GM19025 (cell line): ENCODE data around the gene BIRC7.

Experiments
- ATAC-seq: cut with Tn5 transposase; IDR thresholded peaks from one replicate; pipeline ENCODE4 v1.9.1; 2021; ENCODE audit warnings: mild to moderate bottlenecking, low read depth, moderate library complexity; ENCODE audit not compliant: unreplicated experiment

BIRC7 gene

DNA sequence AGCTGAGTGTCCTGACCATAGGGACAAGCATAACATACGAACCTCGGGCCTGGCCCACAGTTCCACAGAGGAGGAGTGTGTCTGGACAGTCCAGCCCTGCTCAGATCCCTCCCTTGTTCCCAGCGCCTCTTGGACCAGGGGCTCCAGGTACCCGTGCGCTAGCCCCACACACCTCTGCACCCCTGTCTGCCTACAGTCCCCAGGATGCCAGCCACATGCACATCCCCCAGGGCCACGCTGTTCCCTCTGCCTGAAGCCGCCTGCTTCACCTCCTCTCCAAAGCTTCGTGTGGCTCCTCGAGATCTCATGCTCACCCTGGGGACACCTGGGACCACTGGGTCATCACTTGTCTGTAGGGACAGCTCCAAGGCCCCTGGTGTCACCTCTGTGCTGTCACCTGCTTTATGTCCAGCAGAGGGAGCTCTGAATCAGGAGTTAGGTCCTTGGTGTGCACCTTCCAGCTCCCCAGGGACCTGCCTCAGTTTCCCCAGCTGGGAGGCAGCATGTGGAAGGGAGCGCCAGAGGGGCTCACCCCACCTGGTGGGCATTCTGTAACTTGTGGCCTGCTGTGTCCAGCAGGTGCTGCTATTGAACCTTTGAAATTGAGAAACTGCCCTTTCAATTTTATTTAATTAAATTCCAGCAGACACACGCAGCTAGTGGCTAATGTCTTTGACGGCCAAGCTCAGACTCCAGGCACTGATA is 12.4 kb upstream of the BIRC7 start:
- ATAC-seq, result no peak

DNA sequence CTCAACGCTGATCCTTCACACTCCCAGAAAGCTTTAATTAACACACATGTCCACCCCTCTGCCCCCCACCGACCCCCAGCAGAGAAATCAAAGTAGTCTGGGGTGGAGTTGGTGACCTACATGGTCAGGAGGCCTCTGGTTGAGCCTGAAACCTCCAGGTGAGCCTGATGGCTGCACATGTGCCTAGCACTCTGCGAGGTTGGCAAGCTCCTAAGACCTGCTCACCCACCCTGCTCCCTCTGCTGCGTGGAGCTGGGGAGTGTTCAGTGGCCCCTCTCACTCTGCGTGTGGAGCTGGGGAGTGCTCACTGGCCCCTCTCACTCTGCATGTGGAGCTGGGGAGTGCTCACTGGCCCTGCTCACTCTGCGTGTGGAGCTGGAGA is 11.9 kb upstream of the BIRC7 start:
- no peak for ATAC-seq

- ATAC-seq, result no peak
These were observed 11.2 kb upstream of the BIRC7 start for GRCh38 chr20:63224412-63225081.

- no peak for ATAC-seq
These were observed 10.6 kb upstream of the BIRC7 start for GRCh38 chr20:63225082-63225454.

GRCh38 chr20:63226042-63226943 is 9.4 kb upstream of the BIRC7 start:
- ATAC-seq, result no peak

DNA sequence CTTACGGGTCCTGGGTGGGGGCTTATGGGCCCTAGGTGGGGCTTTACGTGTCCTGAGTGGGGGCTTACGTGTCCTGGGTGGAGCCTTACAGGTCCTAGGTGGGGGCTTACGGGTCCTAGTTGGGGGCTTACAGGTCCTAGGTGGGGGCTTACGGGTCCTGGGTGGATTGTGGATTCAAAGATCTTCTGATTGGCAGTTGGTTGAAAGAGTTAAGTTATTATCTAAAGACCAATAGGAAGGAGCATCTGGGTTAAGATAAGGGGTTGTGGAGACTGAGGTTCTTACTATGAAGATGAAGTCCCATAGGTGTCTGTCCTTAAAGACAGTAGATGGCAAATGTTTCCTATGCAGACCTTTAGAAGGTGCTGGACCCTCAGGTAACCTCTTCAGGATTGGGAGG is 8.4 kb upstream of the BIRC7 start:
- ATAC-seq, result no peak

DNA sequence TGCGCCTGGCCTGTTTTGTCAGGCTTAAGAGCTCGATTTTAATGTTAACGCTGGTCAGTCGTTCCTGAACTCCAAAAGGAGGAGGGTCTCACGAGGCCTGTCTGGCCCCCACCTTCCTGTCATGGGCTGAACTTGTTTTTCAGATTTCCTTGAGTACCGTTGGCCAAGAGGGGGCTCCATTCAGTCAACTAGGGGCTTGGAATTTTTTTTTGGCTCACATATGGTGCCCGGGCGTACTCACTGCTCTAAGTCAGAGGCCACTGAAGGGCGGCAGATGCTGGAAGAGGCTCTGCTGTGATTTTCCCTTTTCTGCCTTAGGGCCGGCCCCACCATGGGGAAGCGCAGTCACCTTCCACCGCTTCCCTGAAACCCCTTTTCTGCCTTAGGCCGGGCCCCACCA is 6.9 kb upstream of the BIRC7 start:
- ATAC-seq, result no peak

GRCh38 chr20:63230800-63231268 is 4.9 kb upstream of the BIRC7 start:
- no peak for ATAC-seq

DNA sequence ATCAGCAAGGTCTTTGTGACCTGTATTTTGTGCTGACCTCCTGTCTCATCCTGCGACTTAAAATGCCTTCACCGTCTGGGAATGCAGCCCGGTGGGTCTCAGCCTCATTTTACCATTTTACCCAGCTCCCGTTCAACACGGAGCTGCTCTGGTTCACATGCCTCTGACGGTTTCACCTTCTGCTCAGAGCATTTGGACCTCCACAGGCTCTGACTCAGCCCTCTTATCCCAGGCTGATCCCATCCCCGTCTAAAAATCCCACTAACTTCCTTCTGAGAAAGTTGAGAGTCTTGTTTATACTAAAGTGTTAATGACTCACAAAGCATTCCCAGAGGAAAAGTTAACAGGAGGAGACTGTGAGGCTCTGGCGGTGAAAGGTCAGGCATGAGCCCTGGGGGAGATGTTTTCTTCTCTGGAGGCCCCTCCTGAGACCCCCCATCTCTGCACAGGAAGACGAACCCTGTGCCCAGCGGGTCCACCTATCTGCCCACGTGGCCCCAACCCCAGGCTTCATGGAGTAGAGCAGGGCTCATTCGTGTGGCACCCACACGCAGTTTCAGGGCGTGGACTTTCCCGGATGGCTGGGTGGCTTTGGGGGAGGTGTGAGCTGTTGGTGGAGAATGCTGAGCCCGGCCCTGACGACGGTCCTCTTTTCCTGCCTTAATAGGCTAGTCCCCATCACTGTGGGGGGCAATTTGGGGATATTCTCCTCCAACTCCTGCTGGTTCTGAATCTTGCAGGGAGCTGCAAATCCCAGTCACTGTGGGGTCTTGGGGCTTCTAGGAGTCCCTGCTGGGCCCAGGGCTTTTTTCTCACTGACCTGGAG is 3.3 kb upstream of the BIRC7 start:
- no peak for ATAC-seq

DNA sequence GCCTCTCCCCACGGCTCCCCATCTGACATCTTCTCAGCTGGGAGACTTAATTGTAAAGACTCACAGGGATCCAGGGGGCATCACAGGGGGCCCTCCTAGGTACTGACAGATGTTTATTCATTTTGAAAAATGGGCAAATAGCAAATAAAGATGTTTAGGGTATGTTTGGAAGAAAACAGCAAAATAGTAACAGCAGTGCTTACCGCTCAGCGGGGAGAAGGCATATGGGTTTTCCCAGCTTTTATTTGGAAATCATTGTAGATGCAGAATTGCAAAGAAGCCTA is 2.7 kb upstream of the BIRC7 start:
- no peak for ATAC-seq

- ATAC-seq, result no peak
These were observed 1.8 kb upstream of the BIRC7 start for GRCh38 chr20:63233924-63234323.

GRCh38 chr20:63234693-63235398 is 859 bp upstream of the BIRC7 start:
- ATAC-seq, result no peak

DNA sequence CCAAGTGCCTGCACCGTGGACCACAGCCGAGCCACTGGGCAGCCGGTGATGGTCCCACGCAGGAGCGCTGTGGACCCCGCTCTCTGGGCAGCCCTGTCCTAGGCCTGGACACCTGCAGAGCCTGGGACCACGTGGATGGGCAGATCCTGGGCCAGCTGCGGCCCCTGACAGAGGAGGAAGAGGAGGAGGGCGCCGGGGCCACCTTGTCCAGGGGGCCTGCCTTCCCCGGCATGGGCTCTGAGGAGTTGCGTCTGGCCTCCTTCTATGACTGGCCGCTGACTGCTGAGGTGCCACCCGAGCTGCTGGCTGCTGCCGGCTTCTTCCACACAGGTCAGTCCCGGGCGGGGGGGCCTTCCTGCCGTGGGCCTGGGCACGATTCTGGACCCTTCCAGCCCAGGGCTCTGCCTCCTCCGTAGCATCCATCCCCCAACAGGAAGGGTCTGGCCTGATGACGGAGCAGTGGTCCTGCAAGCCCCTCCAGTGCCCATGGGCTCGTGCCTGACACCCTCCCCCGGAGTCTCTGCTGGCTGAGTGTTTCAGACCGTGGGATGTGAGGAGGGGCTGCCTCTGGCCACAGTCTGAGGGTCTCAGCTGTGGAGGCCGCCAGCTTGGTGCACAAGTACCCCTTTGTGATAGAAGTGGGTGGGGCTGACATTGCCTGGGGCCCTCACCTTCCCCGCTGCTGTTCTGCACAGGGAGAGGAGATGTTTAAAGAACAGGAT is 572 bp downstream of the BIRC7 start:
- no peak for ATAC-seq

GRCh38 chr20:63238031-63238430 is 2.3 kb downstream of the BIRC7 start:
- no peak for ATAC-seq

DNA sequence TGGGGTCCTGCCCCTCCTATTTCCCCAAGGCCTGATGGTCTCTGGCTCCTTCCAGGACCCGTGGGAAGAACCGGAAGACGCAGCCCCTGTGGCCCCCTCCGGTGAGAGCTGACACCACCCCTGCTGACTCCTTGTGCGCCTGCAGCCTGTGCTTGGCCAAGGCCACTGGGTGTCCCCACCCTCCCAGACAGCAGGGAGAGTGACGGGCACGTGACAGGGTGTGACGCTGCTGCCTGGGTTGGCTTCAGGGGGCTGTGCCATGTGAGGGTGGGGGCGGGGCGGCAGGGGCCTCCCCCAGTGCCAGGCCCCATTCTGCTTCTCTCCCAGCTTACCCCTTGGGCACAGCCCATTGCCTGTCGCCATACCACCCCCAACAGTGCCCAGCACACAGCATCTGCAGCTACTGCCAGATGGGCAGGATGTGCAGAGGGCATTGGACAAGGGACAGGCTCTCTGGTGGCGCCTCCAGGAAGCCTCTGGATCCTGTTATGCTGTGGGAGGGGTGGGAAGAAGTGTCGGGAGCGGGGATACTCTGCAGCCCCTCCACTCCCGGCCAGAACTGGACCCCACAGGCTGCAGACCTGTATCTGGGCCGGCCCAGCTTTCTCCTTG is 2.9 kb downstream of the BIRC7 start:
- no peak for ATAC-seq

DNA sequence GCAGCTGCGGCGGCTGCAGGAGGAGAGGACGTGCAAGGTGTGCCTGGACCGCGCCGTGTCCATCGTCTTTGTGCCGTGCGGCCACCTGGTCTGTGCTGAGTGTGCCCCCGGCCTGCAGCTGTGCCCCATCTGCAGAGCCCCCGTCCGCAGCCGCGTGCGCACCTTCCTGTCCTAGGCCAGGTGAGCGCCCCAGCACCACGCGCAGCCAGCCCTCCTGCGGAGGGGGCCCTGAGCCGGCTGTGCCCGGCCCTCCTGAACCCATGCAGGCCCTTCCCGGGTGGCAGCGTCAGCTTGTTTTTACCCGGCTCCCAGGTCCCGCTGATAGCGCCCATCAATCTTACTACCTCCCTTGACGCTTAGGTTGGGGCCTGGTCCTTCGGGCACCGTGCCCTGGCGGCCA is 3.7 kb downstream of the BIRC7 start:
- ATAC-seq, result no peak

GRCh38 chr20:63240004-63240403 is 4.3 kb downstream of the BIRC7 start:
- no peak for ATAC-seq

DNA sequence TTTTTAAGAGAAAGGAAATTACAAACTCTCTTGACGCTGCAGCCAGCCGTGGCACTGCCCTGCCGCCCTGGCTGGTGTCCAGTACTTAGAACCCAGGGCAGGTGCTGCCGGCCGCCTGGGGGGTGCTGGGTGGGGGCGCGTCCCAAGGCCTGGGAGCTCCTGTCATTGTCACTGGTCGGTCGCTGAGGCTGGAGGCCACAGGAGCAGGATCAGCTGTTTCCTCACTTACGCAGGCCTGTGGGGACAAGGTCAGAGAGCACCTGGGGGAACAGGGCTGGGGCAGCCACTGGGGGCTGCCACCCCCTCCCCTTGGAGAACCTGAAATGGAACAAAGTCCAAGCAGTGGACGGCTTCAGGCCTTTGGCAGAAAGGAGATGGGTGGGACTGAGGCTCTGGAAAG is 5.6 kb downstream of the BIRC7 start:
- no peak for ATAC-seq

- ATAC-seq, result no peak
These were observed 7.0 kb downstream of the BIRC7 start for GRCh38 chr20:63242736-63243135.
